ENCODE results near the gene PAK3. TPM values are rescaled to one million over a fixed set of nuclear protein-coding genes. Genes with fewer than 3 reads are reported as not detected.

PAK3 gene
- total RNA-seq, 4 donors from 2014 or later, result 1.8 to 5.0 (median 2.2) TPM

- H3K4me3 ChIP-seq, result no peak overlapping the region
- H3K9me3 ChIP-seq, result no peaks in the 10 kb centered on the region
- H3K27me3 ChIP-seq, result no peaks in the 10 kb centered on the region
- TF ChIP-seq POLR2AphosphoS5 (IDR thresholded peaks at IDR 0.05), result no peak
- TF ChIP-seq CTCF (IDR thresholded peaks at IDR 0.05), result no peak
- no peak for TF ChIP-seq EP300 (IDR thresholded peaks at IDR 0.05)
- no peak for TF ChIP-seq POLR2A (IDR thresholded peaks at IDR 0.05)
- ATAC-seq, result no peak
- WGBS, 2 donors (ENCODE audit: low coverage in 1 of 2), result 67% methylated on average over 1 of the region's 3 CpGs; no CpG with 5 or more reads in 1 of the 2 donors
- no peaks in the 10 kb centered on the region for H3K4me1 ChIP-seq
- H3K27ac ChIP-seq, result no peak overlapping the region
- no peaks in the 10 kb centered on the region for H3K36me3 ChIP-seq
Measured at GRCh38 chrX:111260451-111260850, 164.5 kb downstream of the PAK3 start.

GRCh38 chrX:111262086-111262485 lies 166.1 kb downstream of the PAK3 start:
- H3K4me3 ChIP-seq, result no peak overlapping the region
- ATAC-seq, result no peak
- no peak overlapping the region for H3K27ac ChIP-seq
- no peaks in the 10 kb centered on the region for H3K4me1 ChIP-seq
- 60% methylated on average over 2 to 3 of the region's 3 CpGs for WGBS, 2 donors (ENCODE audit: low coverage in 1 of 2)
- H3K27me3 ChIP-seq, result no peaks in the 10 kb centered on the region
- no peaks in the 10 kb centered on the region for H3K9me3 ChIP-seq
- TF ChIP-seq CTCF (IDR thresholded peaks at IDR 0.05), result no peak
- no peak for TF ChIP-seq EP300 (IDR thresholded peaks at IDR 0.05)
- no peaks in the 10 kb centered on the region for H3K36me3 ChIP-seq

GRCh38 chrX:111264385-111264784 lies 168.4 kb downstream of the PAK3 start:
- WGBS, 2 donors (ENCODE audit: low coverage in 1 of 2), result 70 to 71% methylated on average over 2 of the region's 2 CpGs
- H3K9me3 ChIP-seq, result no peaks in the 10 kb centered on the region
- TF ChIP-seq EP300 (IDR thresholded peaks at IDR 0.05), result no peak
- no peak for TF ChIP-seq POLR2A (IDR thresholded peaks at IDR 0.05)
- no peak for TF ChIP-seq CTCF (IDR thresholded peaks at IDR 0.05)
- TF ChIP-seq POLR2AphosphoS5 (IDR thresholded peaks at IDR 0.05), result no peak
- ATAC-seq, result no peak
- no peak overlapping the region for H3K4me3 ChIP-seq
- no peaks in the 10 kb centered on the region for H3K4me1 ChIP-seq
- H3K36me3 ChIP-seq, result no peaks in the 10 kb centered on the region
- H3K27me3 ChIP-seq, result no peaks in the 10 kb centered on the region
- H3K27ac ChIP-seq, result no peak overlapping the region

- 44 to 80% methylated on average over 1 to 2 of the region's 2 CpGs for WGBS, 2 donors (ENCODE audit: low coverage in 1 of 2)
- TF ChIP-seq POLR2A (IDR thresholded peaks at IDR 0.05), result no peak
- no peak for TF ChIP-seq CTCF (IDR thresholded peaks at IDR 0.05)
- no peak for TF ChIP-seq EP300 (IDR thresholded peaks at IDR 0.05)
- no peak for TF ChIP-seq POLR2AphosphoS5 (IDR thresholded peaks at IDR 0.05)
- Histone ChIP-seq H3K27me3 (no peaks in the 10 kb centered on the region), H3K9me3 (no peaks in the 10 kb centered on the region), H3K4me3 (no peak overlapping the region), H3K4me1 (no peaks in the 10 kb centered on the region), H3K36me3 (no peaks in the 10 kb centered on the region), H3K27ac (no peak overlapping the region)
- ATAC-seq, result no peak
Measured at GRCh38 chrX:111265486-111265885, 169.5 kb downstream of the PAK3 start.

- H3K27ac ChIP-seq, result no peak overlapping the region
Measured at GRCh38 chrX:111268506-111268905, 172.5 kb downstream of the PAK3 start.

More at GRCh38 chrX:111268506-111268905, 172.5 kb downstream of the PAK3 start:
- Histone ChIP-seq H3K4me3 (no peak overlapping the region), H3K27me3 (no peaks in the 10 kb centered on the region), H3K9me3 (no peaks in the 10 kb centered on the region), H3K4me1 (no peaks in the 10 kb centered on the region), H3K36me3 (no peaks in the 10 kb centered on the region)
- WGBS, 2 donors (ENCODE audit: low coverage in 1 of 2), result 20 to 38% methylated on average over 2 of the region's 2 CpGs
- TF ChIP-seq POLR2AphosphoS5 (IDR thresholded peaks at IDR 0.05) (no peak), CTCF (IDR thresholded peaks at IDR 0.05) (no peak), POLR2A (IDR thresholded peaks at IDR 0.05) (no peak), EP300 (IDR thresholded peaks at IDR 0.05) (no peak)
- no peak for ATAC-seq
